ENCODE data around the gene TMEM170A. TPM values are rescaled to one million over a fixed set of nuclear protein-coding genes. Genes with fewer than 3 reads are reported as not detected.

The TMEM170A gene
- total and polyA plus RNA-seq, 2 experiments from 2014 or later = 31.0 to 68.5 TPM

DNA sequence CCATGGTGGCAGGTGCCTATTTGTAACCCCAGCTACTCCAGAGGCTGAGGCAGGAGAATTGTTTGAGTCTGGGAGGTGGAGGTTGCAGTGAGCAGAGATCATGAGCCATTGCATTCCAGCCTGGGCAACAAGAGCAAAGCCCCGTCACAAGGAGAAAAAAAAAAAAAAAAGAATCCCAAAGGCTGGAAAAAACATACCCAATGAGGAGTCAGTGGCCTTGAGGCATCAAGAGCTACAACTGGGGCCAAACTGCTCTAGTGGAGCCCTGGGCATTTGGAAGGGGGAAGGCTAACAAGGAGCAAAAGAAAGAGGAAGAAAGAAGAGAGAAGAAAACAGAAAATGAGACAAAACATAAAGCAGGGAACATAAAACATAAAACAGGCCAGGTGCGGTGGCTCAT lies 23.8 kb upstream of the TMEM170A start (continued):
- TF ChIP-seq, protein P1, sequence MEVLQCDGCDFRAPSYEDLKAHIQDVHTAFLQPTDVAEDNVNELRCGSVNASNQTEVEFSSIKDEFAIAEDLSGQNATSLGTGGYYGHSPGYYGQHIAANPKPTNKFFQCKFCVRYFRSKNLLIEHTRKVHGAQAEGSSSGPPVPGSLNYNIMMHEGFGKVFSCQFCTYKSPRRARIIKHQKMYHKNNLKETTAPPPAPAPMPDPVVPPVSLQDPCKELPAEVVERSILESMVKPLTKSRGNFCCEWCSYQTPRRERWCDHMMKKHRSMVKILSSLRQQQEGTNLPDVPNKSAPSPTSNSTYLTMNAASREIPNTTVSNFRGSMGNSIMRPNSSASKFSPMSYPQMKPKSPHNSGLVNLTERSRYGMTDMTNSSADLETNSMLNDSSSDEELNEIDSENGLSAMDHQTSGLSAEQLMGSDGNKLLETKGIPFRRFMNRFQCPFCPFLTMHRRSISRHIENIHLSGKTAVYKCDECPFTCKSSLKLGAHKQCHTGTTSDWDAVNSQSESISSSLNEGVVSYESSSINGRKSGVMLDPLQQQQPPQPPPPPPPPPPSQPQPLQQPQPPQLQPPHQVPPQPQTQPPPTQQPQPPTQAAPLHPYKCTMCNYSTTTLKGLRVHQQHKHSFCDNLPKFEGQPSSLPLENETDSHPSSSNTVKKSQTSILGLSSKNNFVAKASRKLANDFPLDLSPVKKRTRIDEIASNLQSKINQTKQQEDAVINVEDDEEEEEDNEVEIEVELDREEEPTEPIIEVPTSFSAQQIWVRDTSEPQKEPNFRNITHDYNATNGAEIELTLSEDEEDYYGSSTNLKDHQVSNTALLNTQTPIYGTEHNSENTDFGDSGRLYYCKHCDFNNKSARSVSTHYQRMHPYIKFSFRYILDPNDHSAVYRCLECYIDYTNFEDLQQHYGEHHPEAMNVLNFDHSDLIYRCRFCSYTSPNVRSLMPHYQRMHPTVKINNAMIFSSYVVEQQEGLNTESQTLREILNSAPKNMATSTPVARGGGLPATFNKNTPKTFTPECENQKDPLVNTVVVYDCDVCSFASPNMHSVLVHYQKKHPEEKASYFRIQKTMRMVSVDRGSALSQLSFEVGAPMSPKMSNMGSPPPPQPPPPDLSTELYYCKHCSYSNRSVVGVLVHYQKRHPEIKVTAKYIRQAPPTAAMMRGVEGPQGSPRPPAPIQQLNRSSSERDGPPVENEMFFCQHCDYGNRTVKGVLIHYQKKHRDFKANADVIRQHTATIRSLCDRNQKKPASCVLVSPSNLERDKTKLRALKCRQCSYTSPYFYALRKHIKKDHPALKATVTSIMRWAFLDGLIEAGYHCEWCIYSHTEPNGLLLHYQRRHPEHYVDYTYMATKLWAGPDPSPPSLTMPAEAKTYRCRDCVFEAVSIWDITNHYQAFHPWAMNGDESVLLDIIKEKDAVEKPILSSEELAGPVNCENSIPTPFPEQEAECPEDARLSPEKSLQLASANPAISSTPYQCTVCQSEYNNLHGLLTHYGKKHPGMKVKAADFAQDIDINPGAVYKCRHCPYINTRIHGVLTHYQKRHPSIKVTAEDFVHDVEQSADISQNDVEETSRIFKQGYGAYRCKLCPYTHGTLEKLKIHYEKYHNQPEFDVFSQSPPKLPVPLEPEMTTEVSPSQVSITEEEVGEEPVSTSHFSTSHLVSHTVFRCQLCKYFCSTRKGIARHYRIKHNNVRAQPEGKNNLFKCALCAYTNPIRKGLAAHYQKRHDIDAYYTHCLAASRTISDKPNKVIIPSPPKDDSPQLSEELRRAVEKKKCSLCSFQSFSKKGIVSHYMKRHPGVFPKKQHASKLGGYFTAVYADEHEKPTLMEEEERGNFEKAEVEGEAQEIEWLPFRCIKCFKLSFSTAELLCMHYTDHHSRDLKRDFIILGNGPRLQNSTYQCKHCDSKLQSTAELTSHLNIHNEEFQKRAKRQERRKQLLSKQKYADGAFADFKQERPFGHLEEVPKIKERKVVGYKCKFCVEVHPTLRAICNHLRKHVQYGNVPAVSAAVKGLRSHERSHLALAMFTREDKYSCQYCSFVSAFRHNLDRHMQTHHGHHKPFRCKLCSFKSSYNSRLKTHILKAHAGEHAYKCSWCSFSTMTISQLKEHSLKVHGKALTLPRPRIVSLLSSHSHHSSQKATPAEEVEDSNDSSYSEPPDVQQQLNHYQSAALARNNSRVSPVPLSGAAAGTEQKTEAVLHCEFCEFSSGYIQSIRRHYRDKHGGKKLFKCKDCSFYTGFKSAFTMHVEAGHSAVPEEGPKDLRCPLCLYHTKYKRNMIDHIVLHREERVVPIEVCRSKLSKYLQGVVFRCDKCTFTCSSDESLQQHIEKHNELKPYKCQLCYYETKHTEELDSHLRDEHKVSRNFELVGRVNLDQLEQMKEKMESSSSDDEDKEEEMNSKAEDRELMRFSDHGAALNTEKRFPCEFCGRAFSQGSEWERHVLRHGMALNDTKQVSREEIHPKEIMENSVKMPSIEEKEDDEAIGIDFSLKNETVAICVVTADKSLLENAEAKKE (CRISPR knock-in tag; IDR thresholded peaks at IDR 0.05) = no peak

DNA sequence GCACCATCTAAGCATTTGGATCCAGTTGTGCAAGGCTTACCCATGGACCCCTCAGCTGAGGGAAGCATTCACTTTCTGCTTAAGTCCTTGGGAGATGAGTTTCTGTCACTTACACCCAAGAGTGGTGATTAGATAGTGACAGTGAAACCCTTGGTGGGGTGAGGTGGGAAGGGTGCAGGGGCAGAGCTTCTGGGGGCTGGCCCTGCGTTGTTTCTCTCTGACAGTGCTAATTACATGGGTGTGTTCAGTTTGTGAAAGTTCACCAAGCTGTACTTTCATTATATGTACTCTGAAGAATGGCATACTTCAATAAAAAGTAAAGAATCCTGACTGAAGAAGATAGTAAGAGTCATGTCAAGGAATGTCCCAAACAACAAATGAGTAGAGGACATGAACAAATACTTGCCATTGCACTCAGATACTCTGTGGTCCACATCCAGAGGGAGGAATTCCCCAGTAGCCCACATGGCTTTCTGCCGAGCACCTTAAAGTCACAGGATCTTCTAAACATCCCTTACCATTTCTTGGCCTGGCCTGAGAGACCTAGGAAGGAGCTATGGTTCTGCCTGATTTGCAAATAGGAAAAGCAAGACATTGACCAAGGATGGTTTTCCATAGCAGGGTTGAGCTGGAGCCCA lies 22.3 kb upstream of the TMEM170A start:
- H3K4me1 Mint-ChIP-seq = 0 out of 3 replicates have a peak, but pooled peaks cover under 1% of the 10 kb centered on the region
- DNase-seq (ENCODE audit: low spot score) (no peak), ATAC-seq (no peak)
- Histone ChIP-seq H3K4me3 (no peak overlapping the region), H3K27me3 (ENCODE audit: insufficient read depth) (no peaks in the 10 kb centered on the region), H3K4me1 (ENCODE audit: insufficient read depth) (no peaks in the 10 kb centered on the region; the same call in 1 of the 2 replicates), H3F3A (replicated peaks; ENCODE audit: low read depth) (peaks cover 3% of the 10 kb centered on the region; the same call in 1 of the 2 replicates), H4K20me1 (replicated peaks; ENCODE audit: insufficient read depth) (no peaks in the 10 kb centered on the region), H3K4me2 (no peak overlapping the region), H3K79me2 (replicated peaks; ENCODE audit: insufficient read depth) (no peaks in the 10 kb centered on the region), H3K36me3 (ENCODE audit: insufficient read depth) (no peaks in the 10 kb centered on the region), H3K27ac (ENCODE audit: low read depth) (no peak overlapping the region), H3K9me2 (ENCODE audit: insufficient read depth) (no peaks in the 10 kb centered on the region), H2AFZ (no peak overlapping the region)
- H3K9me3 Mint-ChIP-seq = no peaks in the 10 kb centered on the region
- H3K4me3 Mint-ChIP-seq = no peak overlapping the region
- H3K27ac Mint-ChIP-seq = no peak overlapping the region
- TF ChIP-seq POLR2AphosphoS5 (IDR thresholded peaks at IDR 0.05; ENCODE audit: low read depth) (no peak), CREB1 (CRISPR knock-in tag; IDR thresholded peaks at IDR 0.05; ENCODE audit: low read depth) (no peak), ZNF114 (CRISPR knock-in tag; IDR thresholded peaks at IDR 0.05) (no peak), JUNB (IDR thresholded peaks at IDR 0.05; ENCODE audit: unreplicated experiment) (no peak), STAT1 (IDR thresholded peaks at IDR 0.05; ENCODE audit: unreplicated experiment) (no peak), NANOG (IDR thresholded peaks at IDR 0.05; ENCODE audit: borderline replicate concordance) (no peak)
- TF ChIP-seq, protein P2, sequence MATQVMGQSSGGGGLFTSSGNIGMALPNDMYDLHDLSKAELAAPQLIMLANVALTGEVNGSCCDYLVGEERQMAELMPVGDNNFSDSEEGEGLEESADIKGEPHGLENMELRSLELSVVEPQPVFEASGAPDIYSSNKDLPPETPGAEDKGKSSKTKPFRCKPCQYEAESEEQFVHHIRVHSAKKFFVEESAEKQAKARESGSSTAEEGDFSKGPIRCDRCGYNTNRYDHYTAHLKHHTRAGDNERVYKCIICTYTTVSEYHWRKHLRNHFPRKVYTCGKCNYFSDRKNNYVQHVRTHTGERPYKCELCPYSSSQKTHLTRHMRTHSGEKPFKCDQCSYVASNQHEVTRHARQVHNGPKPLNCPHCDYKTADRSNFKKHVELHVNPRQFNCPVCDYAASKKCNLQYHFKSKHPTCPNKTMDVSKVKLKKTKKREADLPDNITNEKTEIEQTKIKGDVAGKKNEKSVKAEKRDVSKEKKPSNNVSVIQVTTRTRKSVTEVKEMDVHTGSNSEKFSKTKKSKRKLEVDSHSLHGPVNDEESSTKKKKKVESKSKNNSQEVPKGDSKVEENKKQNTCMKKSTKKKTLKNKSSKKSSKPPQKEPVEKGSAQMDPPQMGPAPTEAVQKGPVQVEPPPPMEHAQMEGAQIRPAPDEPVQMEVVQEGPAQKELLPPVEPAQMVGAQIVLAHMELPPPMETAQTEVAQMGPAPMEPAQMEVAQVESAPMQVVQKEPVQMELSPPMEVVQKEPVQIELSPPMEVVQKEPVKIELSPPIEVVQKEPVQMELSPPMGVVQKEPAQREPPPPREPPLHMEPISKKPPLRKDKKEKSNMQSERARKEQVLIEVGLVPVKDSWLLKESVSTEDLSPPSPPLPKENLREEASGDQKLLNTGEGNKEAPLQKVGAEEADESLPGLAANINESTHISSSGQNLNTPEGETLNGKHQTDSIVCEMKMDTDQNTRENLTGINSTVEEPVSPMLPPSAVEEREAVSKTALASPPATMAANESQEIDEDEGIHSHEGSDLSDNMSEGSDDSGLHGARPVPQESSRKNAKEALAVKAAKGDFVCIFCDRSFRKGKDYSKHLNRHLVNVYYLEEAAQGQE (IDR thresholded peaks at IDR 0.05; ENCODE audit: unreplicated experiment) = no peak
- TF ChIP-seq, protein P3, sequence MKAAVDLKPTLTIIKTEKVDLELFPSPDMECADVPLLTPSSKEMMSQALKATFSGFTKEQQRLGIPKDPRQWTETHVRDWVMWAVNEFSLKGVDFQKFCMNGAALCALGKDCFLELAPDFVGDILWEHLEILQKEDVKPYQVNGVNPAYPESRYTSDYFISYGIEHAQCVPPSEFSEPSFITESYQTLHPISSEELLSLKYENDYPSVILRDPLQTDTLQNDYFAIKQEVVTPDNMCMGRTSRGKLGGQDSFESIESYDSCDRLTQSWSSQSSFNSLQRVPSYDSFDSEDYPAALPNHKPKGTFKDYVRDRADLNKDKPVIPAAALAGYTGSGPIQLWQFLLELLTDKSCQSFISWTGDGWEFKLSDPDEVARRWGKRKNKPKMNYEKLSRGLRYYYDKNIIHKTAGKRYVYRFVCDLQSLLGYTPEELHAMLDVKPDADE (IDR thresholded peaks at IDR 0.05) = no peak
- H3K27me3 Mint-ChIP-seq (ENCODE audit: insufficient read depth, low read depth, poor library complexity) = peaks cover 8% of the 10 kb centered on the region
- peaks cover 12% of the 10 kb centered on the region; the same call in 2 of the 3 replicates for H3K36me3 Mint-ChIP-seq (ENCODE audit: low read depth)

All from GM23338 (cell line).